Astrocyte (in vitro differentiated cells and primary cell): ENCODE measurements around the gene MTCH2.

Experiments used
- EZH2 ChIP-seq: IDR thresholded peaks from 2 replicates; pipeline ENCODE4 v1.6.1; 2012; ENCODE audit warnings: mild to moderate bottlenecking, low read length, inconsistent platforms; ENCODE audit not compliant: insufficient read depth
- TF ChIP-seq, protein P1 (sequence below): IDR thresholded peaks from 2 replicates; pipeline ENCODE4 v1.5.1; 2011; ENCODE audit warnings: low read depth, mild to moderate bottlenecking, inconsistent platforms, low read length, moderate library complexity; ENCODE audit not compliant: insufficient read depth

- no peak for TF ChIP-seq EZH2
- TF ChIP-seq, protein P1, sequence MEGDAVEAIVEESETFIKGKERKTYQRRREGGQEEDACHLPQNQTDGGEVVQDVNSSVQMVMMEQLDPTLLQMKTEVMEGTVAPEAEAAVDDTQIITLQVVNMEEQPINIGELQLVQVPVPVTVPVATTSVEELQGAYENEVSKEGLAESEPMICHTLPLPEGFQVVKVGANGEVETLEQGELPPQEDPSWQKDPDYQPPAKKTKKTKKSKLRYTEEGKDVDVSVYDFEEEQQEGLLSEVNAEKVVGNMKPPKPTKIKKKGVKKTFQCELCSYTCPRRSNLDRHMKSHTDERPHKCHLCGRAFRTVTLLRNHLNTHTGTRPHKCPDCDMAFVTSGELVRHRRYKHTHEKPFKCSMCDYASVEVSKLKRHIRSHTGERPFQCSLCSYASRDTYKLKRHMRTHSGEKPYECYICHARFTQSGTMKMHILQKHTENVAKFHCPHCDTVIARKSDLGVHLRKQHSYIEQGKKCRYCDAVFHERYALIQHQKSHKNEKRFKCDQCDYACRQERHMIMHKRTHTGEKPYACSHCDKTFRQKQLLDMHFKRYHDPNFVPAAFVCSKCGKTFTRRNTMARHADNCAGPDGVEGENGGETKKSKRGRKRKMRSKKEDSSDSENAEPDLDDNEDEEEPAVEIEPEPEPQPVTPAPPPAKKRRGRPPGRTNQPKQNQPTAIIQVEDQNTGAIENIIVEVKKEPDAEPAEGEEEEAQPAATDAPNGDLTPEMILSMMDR: no peak
These were observed 69.6 kb downstream of the MTCH2 start for GRCh38 chr11:47572715-47573255.
